HG03558 (cell line): Measurements from ENCODE around the gene CTSD.

Source experiments
- ATAC-seq: cut with Tn5 transposase; IDR thresholded peaks from one replicate; pipeline ENCODE4 v1.9.1; 2021; ENCODE audit warnings: moderate number of reproducible peaks; ENCODE audit not compliant: unreplicated experiment; ENCODE audit errors: extremely low read depth

CTSD gene

GRCh38 chr11:1705126-1706052 lies 58.3 kb downstream of the CTSD start:
- ATAC-seq, result no peak

DNA sequence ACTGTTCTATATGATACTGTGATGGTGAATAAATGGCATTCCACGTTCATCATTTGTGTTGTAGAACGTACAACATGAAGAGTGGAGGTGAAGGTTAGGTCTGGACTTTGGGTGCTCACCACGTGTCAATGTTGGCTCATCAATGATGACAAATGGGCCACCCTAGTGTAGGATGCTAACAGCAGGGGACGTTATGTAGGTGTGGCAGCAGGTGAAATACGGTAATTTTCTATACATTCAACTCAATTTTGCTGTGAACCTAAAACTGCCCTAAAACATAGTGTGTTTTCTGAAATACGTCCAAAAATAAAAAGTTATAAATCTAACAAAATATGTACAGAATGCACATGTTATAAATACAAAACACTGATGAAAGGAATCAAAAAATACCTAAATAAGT lies 60.6 kb downstream of the CTSD start:
- ATAC-seq, result no peak
